ENCODE results near the gene ACP1. TPM values are rescaled to one million over a fixed set of nuclear protein-coding genes. Genes with fewer than 3 reads are reported as not detected.

The ACP1 gene
- total RNA-seq, 1 experiment from 2014 or later: 132 TPM

GRCh38 chr2:305366-305765 is 40.6 kb downstream of the ACP1 start:
- no peak for TF ChIP-seq CTCF (IDR thresholded peaks at IDR 0.05; ENCODE audit: unreplicated experiment)
- Mint-ChIP-seq H3K36me3 (ENCODE audit: insufficient read depth, unreplicated experiment) (no peaks in the 10 kb centered on the region), H3K27ac (ENCODE audit: low read depth, unreplicated experiment) (no peak overlapping the region), H3K4me3 (ENCODE audit: unreplicated experiment) (no peak overlapping the region), H3K4me1 (ENCODE audit: insufficient read depth, unreplicated experiment) (no peaks in the 10 kb centered on the region), H3K27me3 (ENCODE audit: insufficient read depth, unreplicated experiment) (no peaks in the 10 kb centered on the region), H3K9me3 (ENCODE audit: unreplicated experiment) (no peaks in the 10 kb centered on the region)
- ChIA-PET CTCF (no interaction called here), POLR2A (no interaction called here)
- intact Hi-C loops (cut with micrococcal nuclease): no loop called here
- no TSS peak for BruUV-seq (replicated peaks)
- DNase-seq (ENCODE audit: unreplicated experiment): no peak

GRCh38 chr2:309148-309953 is 44.6 kb downstream of the ACP1 start:
- H3K4me1 Mint-ChIP-seq (ENCODE audit: insufficient read depth, unreplicated experiment): no peaks in the 10 kb centered on the region
- CTCF ChIA-PET: interaction anchor here (0.5 to 0.8 kb wide), 3 partner anchors 8 to 192 kb away, joined by 3 to 4 read pairs (median 3); no protein-coding TSS in a partner anchor
- H3K4me3 Mint-ChIP-seq (ENCODE audit: unreplicated experiment): no peak overlapping the region
- no peak for DNase-seq (ENCODE audit: unreplicated experiment)
- H3K36me3 Mint-ChIP-seq (ENCODE audit: insufficient read depth, unreplicated experiment): no peaks in the 10 kb centered on the region
- no peak for TF ChIP-seq CTCF (IDR thresholded peaks at IDR 0.05; ENCODE audit: unreplicated experiment)
- H3K9me3 Mint-ChIP-seq (ENCODE audit: unreplicated experiment): no peaks in the 10 kb centered on the region
- POLR2A ChIA-PET: interaction anchor here (0.9 to 1.3 kb wide), 2 partner anchors 18 to 45 kb away, joined by 3 to 4 read pairs; no protein-coding TSS in a partner anchor
- BruUV-seq (replicated peaks): no TSS peak
- intact Hi-C loops (cut with micrococcal nuclease): no loop called here
- H3K27ac Mint-ChIP-seq (ENCODE audit: low read depth, unreplicated experiment): no peak overlapping the region
- H3K27me3 Mint-ChIP-seq (ENCODE audit: insufficient read depth, unreplicated experiment): no peaks in the 10 kb centered on the region

- DNase-seq (ENCODE audit: unreplicated experiment): no peak
- intact Hi-C loops (cut with micrococcal nuclease): no loop called here
- H3K36me3 Mint-ChIP-seq (ENCODE audit: insufficient read depth, unreplicated experiment): no peaks in the 10 kb centered on the region
- no peak overlapping the region for H3K27ac Mint-ChIP-seq (ENCODE audit: low read depth, unreplicated experiment)
- H3K4me1 Mint-ChIP-seq (ENCODE audit: insufficient read depth, unreplicated experiment): no peaks in the 10 kb centered on the region
- ChIA-PET CTCF (interaction anchor here (0.5 to 0.8 kb wide), 2 partner anchors 8 to 191 kb away, joined by 3 to 4 read pairs; no protein-coding TSS in a partner anchor), POLR2A (interaction anchor here (0.9 to 1.3 kb wide), 2 partner anchors 18 to 46 kb away, joined by 3 to 4 read pairs; no protein-coding TSS in a partner anchor)
- no peak overlapping the region for H3K4me3 Mint-ChIP-seq (ENCODE audit: unreplicated experiment)
- H3K27me3 Mint-ChIP-seq (ENCODE audit: insufficient read depth, unreplicated experiment): no peaks in the 10 kb centered on the region
- no TSS peak for BruUV-seq (replicated peaks)
- TF ChIP-seq CTCF (IDR thresholded peaks at IDR 0.05; ENCODE audit: unreplicated experiment): no peak
- no peaks in the 10 kb centered on the region for H3K9me3 Mint-ChIP-seq (ENCODE audit: unreplicated experiment)
These were observed 45.3 kb downstream of the ACP1 start for GRCh38 chr2:309954-310510.

- CTCF ChIA-PET: no interaction called here
These were observed 46.2 kb downstream of the ACP1 start for GRCh38 chr2:310994-311393.

More at GRCh38 chr2:310994-311393, 46.2 kb downstream of the ACP1 start:
- Mint-ChIP-seq H3K4me3 (ENCODE audit: unreplicated experiment) (no peak overlapping the region), H3K27ac (ENCODE audit: low read depth, unreplicated experiment) (no peak overlapping the region), H3K9me3 (ENCODE audit: unreplicated experiment) (no peaks in the 10 kb centered on the region), H3K36me3 (ENCODE audit: insufficient read depth, unreplicated experiment) (no peaks in the 10 kb centered on the region), H3K4me1 (ENCODE audit: insufficient read depth, unreplicated experiment) (no peaks in the 10 kb centered on the region), H3K27me3 (ENCODE audit: insufficient read depth, unreplicated experiment) (no peaks in the 10 kb centered on the region)
- POLR2A ChIA-PET: no interaction called here
- intact Hi-C loops (cut with micrococcal nuclease): no loop called here
- DNase-seq (ENCODE audit: unreplicated experiment): no peak
- TF ChIP-seq CTCF (IDR thresholded peaks at IDR 0.05; ENCODE audit: unreplicated experiment): no peak
- no TSS peak for BruUV-seq (replicated peaks)
